Peyer's patch (tissue), 4 donors: ENCODE measurements around the gene ROBO1. TPM values are rescaled to one million over a fixed set of nuclear protein-coding genes. Genes with fewer than 3 reads are reported as not detected.

Experiments used
- DNase-seq, 3 donors: peaks; one replicate each; pipeline ENCODE4 v3.0.0-alpha.2; 2017 to 2019
- H3K27ac ChIP-seq, 4 donors: fragments of 200-600 bp; sonication (generic); one replicate each; pipeline ENCODE4 v1.5.1; 2016 to 2019
- H3K27me3 ChIP-seq, 2 donors: fragments of 200-600 bp; sonication (generic); one replicate each; pipeline ENCODE4 v1.5.1; 2019
- H3K36me3 ChIP-seq, 3 donors: fragments of 200-600 bp; sonication (generic); one replicate each; pipeline ENCODE4 v1.5.1; 2016 to 2019
- H3K4me1 ChIP-seq, 4 donors: fragments of 200-600 bp; sonication (generic); one replicate each; pipeline ENCODE4 v1.5.1; 2016 to 2019
- H3K4me3 ChIP-seq, 4 donors: fragments of 200-600 bp; sonication (generic); 1 replicate in 3 of 4; 2 replicates in 1 of 4; pipeline ENCODE4 v1.5.1; 2016 to 2019; ENCODE audit warnings: mild to moderate bottlenecking in 1 of 4
- H3K9me3 ChIP-seq, 4 donors: fragments of 200-600 bp; sonication (generic); one replicate each; pipeline ENCODE4 v1.5.1; 2016 to 2019; ENCODE audit warnings: mild to moderate bottlenecking in 1 of 4
- POLR2A ChIP-seq, 2 donors: fragments of 450-650 bp; IDR thresholded peaks; one replicate each; pipeline ENCODE4 v1.5.1; 2017; ENCODE audit warnings: antibody characterized with exemption in 2 of 2, mild to moderate bottlenecking in 2 of 2, moderate library complexity in 2 of 2
- total RNA-seq, 4 donors: library from RNA; depleted of rRNA; stranded (reverse); fragments of >200 nt; gene quantifications; one replicate each; pipeline ENCODE4 v1.1.0, GENCODE V29; 2016
- TF ChIP-seq, protein P1 (sequence below), 6 experiments: fragments of 450-650 bp in 4 of 6; fragments of 200-600 bp in 2 of 6; sonication (generic) in 1 of 6; IDR thresholded peaks; one replicate each; pipeline ENCODE4 v1.5.1; 2017 to 2019; ENCODE audit warnings: antibody characterized with exemption in 6 of 6, mild to moderate bottlenecking in 3 of 6, moderate library complexity in 1 of 6

The ROBO1 gene
- total RNA-seq, 4 donors from 2014 or later = 9.5 to 41.3 (median 24.2) TPM

DNA sequence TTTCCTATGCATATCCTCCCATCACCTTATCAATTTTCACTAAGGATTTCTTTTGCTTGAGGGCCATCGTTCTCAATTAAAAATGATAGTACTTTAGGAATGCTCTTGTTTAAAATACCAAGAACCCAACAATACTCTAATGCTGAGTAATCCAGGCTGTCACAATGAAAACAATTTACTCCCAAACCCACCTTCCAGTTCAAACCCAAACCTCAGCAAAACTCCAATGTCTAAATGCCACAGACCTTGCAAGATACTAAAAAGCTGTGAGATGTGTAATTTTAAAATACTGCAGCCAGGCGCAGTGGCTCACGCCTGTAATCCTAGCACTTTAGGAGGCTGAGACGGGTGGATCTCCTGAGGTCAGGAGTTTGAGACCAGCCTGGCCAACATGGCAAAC lies 889.8 kb downstream of the ROBO1 start:
- no peaks in the 10 kb centered on the region for H3K4me1 ChIP-seq
- DNase-seq = no peak

DNA sequence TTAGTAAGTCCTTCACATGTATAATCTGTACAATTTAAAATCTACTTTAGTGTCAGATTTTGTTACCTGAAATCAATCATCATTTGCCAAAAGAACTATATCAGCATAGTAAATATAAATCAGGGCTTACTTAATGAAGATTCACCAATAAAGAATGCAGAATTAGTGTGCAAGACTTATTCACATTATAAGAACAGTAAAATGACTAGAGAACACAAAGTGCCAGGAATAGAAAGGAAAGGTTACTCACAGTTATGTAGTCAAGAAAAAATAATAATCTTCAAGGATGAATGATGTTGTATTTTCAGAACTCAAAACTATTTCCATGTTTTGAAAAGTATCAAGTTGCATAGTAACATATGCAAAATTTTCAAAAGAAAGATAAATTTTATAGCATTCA lies 891.9 kb downstream of the ROBO1 start:
- no peaks in the 10 kb centered on the region for H3K27me3 ChIP-seq
- no peak for DNase-seq
- H3K9me3 ChIP-seq = no peaks in the 10 kb centered on the region
- H3K36me3 ChIP-seq = no peaks in the 10 kb centered on the region
- H3K4me3 ChIP-seq = no peak overlapping the region
- H3K4me1 ChIP-seq = no peaks in the 10 kb centered on the region
- TF ChIP-seq, protein P1, sequence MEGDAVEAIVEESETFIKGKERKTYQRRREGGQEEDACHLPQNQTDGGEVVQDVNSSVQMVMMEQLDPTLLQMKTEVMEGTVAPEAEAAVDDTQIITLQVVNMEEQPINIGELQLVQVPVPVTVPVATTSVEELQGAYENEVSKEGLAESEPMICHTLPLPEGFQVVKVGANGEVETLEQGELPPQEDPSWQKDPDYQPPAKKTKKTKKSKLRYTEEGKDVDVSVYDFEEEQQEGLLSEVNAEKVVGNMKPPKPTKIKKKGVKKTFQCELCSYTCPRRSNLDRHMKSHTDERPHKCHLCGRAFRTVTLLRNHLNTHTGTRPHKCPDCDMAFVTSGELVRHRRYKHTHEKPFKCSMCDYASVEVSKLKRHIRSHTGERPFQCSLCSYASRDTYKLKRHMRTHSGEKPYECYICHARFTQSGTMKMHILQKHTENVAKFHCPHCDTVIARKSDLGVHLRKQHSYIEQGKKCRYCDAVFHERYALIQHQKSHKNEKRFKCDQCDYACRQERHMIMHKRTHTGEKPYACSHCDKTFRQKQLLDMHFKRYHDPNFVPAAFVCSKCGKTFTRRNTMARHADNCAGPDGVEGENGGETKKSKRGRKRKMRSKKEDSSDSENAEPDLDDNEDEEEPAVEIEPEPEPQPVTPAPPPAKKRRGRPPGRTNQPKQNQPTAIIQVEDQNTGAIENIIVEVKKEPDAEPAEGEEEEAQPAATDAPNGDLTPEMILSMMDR (IDR thresholded peaks at IDR 0.05) = no peak
- H3K27ac ChIP-seq = no peak overlapping the region

More for the DNA sequence above, 889.8 kb downstream of the ROBO1 start:
- Histone ChIP-seq H3K27me3 (no peaks in the 10 kb centered on the region), H3K27ac (no peak overlapping the region), H3K4me3 (no peak overlapping the region), H3K36me3 (no peaks in the 10 kb centered on the region), H3K9me3 (no peaks in the 10 kb centered on the region)
- TF ChIP-seq, protein P1 (IDR thresholded peaks at IDR 0.05) = no peak
- TF ChIP-seq POLR2A (IDR thresholded peaks at IDR 0.05) = no peak

DNA sequence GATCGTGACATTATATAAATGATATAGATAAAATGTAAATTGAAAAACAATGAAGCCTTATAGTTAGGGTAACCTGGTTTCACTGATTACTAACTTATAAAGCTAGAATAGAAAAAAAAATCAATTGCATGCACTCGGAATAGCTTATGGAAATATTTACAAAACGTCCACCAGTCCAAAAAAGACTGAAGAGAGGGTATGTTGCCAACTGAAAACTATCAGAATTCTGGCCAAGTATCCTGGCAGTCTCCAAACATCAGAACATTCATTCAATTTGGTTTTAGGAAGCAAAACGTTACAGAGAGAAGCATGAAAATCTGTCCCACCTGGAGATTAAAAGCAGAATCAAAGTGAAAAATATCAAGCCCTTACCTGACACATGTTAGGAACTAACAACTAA lies 892.4 kb downstream of the ROBO1 start:
- H3K9me3 ChIP-seq = no peaks in the 10 kb centered on the region
- H3K27me3 ChIP-seq = no peaks in the 10 kb centered on the region
- H3K4me3 ChIP-seq = no peak overlapping the region
- TF ChIP-seq, protein P1 (IDR thresholded peaks at IDR 0.05) = no peak
- TF ChIP-seq POLR2A (IDR thresholded peaks at IDR 0.05) = no peak
- H3K4me1 ChIP-seq = no peaks in the 10 kb centered on the region
- DNase-seq = no peak
- no peaks in the 10 kb centered on the region for H3K36me3 ChIP-seq
- H3K27ac ChIP-seq = no peak overlapping the region

DNA sequence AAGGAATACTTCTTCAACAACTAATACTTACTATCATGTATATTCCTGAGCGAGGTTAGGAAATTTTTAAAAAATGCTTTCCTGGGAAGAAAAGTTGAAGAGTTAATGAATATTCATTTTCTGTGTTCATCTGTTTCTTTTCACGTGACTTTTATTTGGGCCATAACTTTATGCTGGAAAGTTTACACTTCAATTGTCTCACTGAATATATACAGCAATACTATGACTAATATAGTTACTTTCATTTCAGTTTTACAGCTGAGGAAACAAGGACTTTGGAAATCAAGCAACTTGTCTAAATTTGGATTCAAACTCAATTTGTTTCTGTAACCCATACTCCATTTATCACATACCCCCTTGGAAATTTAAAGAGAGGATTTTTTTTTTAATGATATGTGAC lies 894.2 kb downstream of the ROBO1 start:
- Histone ChIP-seq H3K4me3 (no peak overlapping the region), H3K4me1 (no peaks in the 10 kb centered on the region), H3K36me3 (no peaks in the 10 kb centered on the region), H3K27me3 (no peaks in the 10 kb centered on the region), H3K9me3 (no peaks in the 10 kb centered on the region), H3K27ac (no peak overlapping the region)
- no peak for DNase-seq
- TF ChIP-seq POLR2A (IDR thresholded peaks at IDR 0.05) = no peak
- TF ChIP-seq, protein P1 (IDR thresholded peaks at IDR 0.05) = no peak

DNA sequence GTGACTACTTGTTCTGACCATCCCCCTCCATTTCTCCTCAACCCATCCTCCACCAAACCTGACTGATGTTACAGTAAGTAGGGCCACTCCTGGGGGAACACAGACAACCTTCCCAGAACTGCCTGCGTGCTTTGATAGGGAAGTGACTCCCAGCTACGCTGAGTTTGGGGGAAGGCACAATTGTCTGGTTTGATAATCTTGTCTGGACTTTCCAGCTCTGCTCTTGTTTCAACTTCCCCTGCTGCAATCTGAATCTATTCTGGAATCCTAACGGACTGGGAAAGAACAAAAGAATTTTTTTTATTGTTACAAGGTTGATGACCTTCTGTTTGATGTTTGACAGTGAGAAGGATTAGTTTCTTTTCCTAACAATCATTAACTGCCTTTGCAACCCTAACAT lies 895.6 kb downstream of the ROBO1 start:
- H3K4me1 ChIP-seq = no peaks in the 10 kb centered on the region
- H3K27ac ChIP-seq = no peak overlapping the region
- H3K27me3 ChIP-seq = no peaks in the 10 kb centered on the region
- TF ChIP-seq POLR2A (IDR thresholded peaks at IDR 0.05) = no peak
- TF ChIP-seq, protein P1 (IDR thresholded peaks at IDR 0.05) = no peak
- H3K36me3 ChIP-seq = no peaks in the 10 kb centered on the region
- no peaks in the 10 kb centered on the region for H3K9me3 ChIP-seq
- no peak for DNase-seq
- no peak overlapping the region for H3K4me3 ChIP-seq

DNA sequence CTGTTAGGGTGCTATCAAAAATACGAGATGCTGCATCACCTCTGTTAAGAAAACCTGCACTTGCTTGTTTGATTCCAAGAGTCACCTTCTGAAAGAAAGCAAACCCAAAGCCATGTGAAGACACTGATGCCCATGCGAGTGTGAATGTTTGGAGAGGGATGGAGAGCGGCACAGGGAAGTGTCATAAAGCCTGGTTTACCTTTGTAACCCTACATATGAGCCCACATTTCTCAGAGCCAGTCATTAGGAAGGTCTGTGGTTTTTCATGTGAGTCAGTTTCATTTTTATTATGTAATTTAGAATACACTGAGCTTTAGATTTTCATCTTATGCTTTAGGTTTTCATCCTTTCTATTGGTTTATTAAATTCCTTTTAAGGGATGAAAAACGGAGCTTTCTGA lies 896.8 kb downstream of the ROBO1 start:
- no peak for DNase-seq
- no peak for TF ChIP-seq POLR2A (IDR thresholded peaks at IDR 0.05)
- TF ChIP-seq, protein P1 (IDR thresholded peaks at IDR 0.05) = no peak
- Histone ChIP-seq H3K36me3 (no peaks in the 10 kb centered on the region), H3K27ac (no peak overlapping the region), H3K9me3 (no peaks in the 10 kb centered on the region), H3K4me1 (no peaks in the 10 kb centered on the region), H3K27me3 (no peaks in the 10 kb centered on the region), H3K4me3 (no peak overlapping the region)
